IMR-90 (cell line): ENCODE data around the gene CCDC61. TPM values are rescaled to one million over a fixed set of nuclear protein-coding genes. Genes with fewer than 3 reads are reported as not detected.

ENCODE experiments used
- ATAC-seq: fragments of 200-7000 bp; cut with Tn5 transposase; 2 replicates; pipeline ENCODE4 v1.9.1; 2020; ENCODE audit warnings: low read depth, mild to moderate bottlenecking, moderate library complexity
- Bru-seq: library from RNA; stranded (reverse); fragments of 400-500 nt; gene quantifications from one replicate; lab custom pipeline; 2021; lab: Mats Ljungman, UMichigan
- BruChase-seq, 2 experiments: library from RNA; stranded (reverse); fragments of 400-500 nt; gene quantifications; one replicate each; lab custom pipeline; 2021; lab: Mats Ljungman, UMichigan
- BruUV-seq: library from RNA; stranded (reverse); fragments of 400-500 nt; replicated peaks from 2 replicates; lab custom pipeline; 2021; lab: Mats Ljungman, UMichigan
- CTCF ChIA-PET: fragments of 300-600 bp; formaldehyde crosslinking; extraction: SDS; loops from one replicate; lab custom pipeline; 2021; ENCODE audit warnings: antibody characterized with exemption; lab: Yijun Ruan, JAX
- POLR2A ChIA-PET: fragments of 300-600 bp; sonication (Branson Sonifier 250); formaldehyde crosslinking; loops from one replicate; lab custom pipeline; 2022; ENCODE audit warnings: antibody characterized with exemption; ENCODE audit not compliant: unreplicated experiment; lab: Charles Lee
- DNase-seq: peaks from one replicate; pipeline ENCODE4 v3.0.0; 2013
- H2AFZ ChIP-seq: replicated peaks from 2 replicates; pipeline ENCODE3; 2013; ENCODE audit warnings: low read length, mild to moderate bottlenecking; ENCODE audit not compliant: poor library complexity
- H2AK5ac ChIP-seq: 2 replicates; pipeline ENCODE4 v1.6.1; 2013; ENCODE audit warnings: low read depth, low read length, inconsistent platforms
- H2AK9ac ChIP-seq: replicated peaks from 2 replicates; pipeline ENCODE3; 2013; ENCODE audit warnings: mild to moderate bottlenecking, low read depth, low read length, moderate library complexity; ENCODE audit not compliant: poor library complexity
- H2BK120ac ChIP-seq: 2 replicates; pipeline ENCODE4 v1.6.1; 2013; ENCODE audit warnings: low read depth, low read length, inconsistent platforms
- H2BK15ac ChIP-seq: 3 replicates; pipeline ENCODE4 v1.6.1; 2013; ENCODE audit warnings: low read depth, low read length, inconsistent platforms
- H2BK20ac ChIP-seq: 2 replicates; pipeline ENCODE4 v1.6.1; 2013; ENCODE audit warnings: low read depth, mild to moderate bottlenecking, inconsistent platforms, low read length, moderate library complexity
- H2BK5ac ChIP-seq: 2 replicates; pipeline ENCODE4 v1.6.1; 2013; ENCODE audit warnings: mild to moderate bottlenecking, low read depth, low read length, inconsistent platforms; ENCODE audit not compliant: poor library complexity, severe bottlenecking
- H3K14ac ChIP-seq: replicated peaks from 2 replicates; pipeline ENCODE4 v1.6.1; 2013; ENCODE audit warnings: low read depth, low read length, inconsistent platforms
- H3K18ac ChIP-seq: 2 replicates; pipeline ENCODE4 v1.6.1; 2013; ENCODE audit warnings: low read depth, low read length, control low read depth
- H3K23ac ChIP-seq: 2 replicates; pipeline ENCODE4 v1.6.1; 2013; ENCODE audit warnings: low read depth, low read length, inconsistent platforms
- H3K27ac ChIP-seq: 2 replicates; pipeline ENCODE4 v1.5.1; 2013; ENCODE audit warnings: mild to moderate bottlenecking, control low read depth, low read length; ENCODE audit not compliant: insufficient read depth
- H3K27me3 ChIP-seq: 2 replicates; pipeline ENCODE4 v1.6.1; 2013; ENCODE audit warnings: low read length; ENCODE audit not compliant: control insufficient read depth, insufficient read depth
- H3K36me3 ChIP-seq: 2 replicates; pipeline ENCODE4 v1.6.1; 2013; ENCODE audit warnings: low read length, mixed read lengths; ENCODE audit not compliant: control insufficient read depth, insufficient read depth
- H3K4ac ChIP-seq: 2 replicates; pipeline ENCODE4 v1.6.1; 2013; ENCODE audit warnings: low read depth, low read length, inconsistent platforms
- H3K4me1 ChIP-seq: 2 replicates; pipeline ENCODE4 v1.6.1; 2013; ENCODE audit warnings: low read length, mixed read lengths; ENCODE audit not compliant: control insufficient read depth, insufficient read depth
- H3K4me2 ChIP-seq: 2 replicates; pipeline ENCODE4 v1.6.1; 2013; ENCODE audit warnings: low read depth, mild to moderate bottlenecking, control low read depth, low read length, moderate library complexity
- H3K4me3 ChIP-seq: 2 replicates; pipeline ENCODE4 v1.5.1; 2013; ENCODE audit warnings: low read depth, mild to moderate bottlenecking, control low read depth, low read length, moderate library complexity; ENCODE audit not compliant: insufficient read depth
- H3K56ac ChIP-seq: 2 replicates; pipeline ENCODE4 v1.6.1; 2013; ENCODE audit warnings: low read length, inconsistent platforms; ENCODE audit not compliant: insufficient read depth; ENCODE audit errors: extremely low read depth
- H3K79me1 ChIP-seq, 2 experiments: 2 replicates each; pipeline ENCODE4 v1.6.1; 2013; ENCODE audit warnings: low read length in 2 of 2, inconsistent platforms in 1 of 2, low read depth in 1 of 2
- H3K9ac ChIP-seq: 2 replicates; pipeline ENCODE4 v1.6.1; 2013; ENCODE audit warnings: low read depth, low read length, control low read depth
- H3K9me1 ChIP-seq: 2 replicates; pipeline ENCODE4 v1.6.1; 2013; ENCODE audit warnings: low read length, inconsistent platforms; ENCODE audit not compliant: insufficient read depth
- H3K9me3 ChIP-seq: 2 replicates; pipeline ENCODE4 v1.6.1; 2013; ENCODE audit warnings: low read length; ENCODE audit not compliant: control insufficient read depth, insufficient read depth
- H4K20me1 ChIP-seq: 2 replicates; pipeline ENCODE4 v1.6.1; 2013; ENCODE audit warnings: low read length, inconsistent platforms; ENCODE audit not compliant: insufficient read depth
- H4K5ac ChIP-seq: 2 replicates; pipeline ENCODE4 v1.6.1; 2013; ENCODE audit warnings: mild to moderate bottlenecking, low read depth, low read length, control low read depth
- H4K8ac ChIP-seq, 2 experiments: 2 replicates each; pipeline ENCODE4 v1.6.1; 2013; ENCODE audit warnings: low read depth in 2 of 2, low read length in 2 of 2, control low read depth in 1 of 2, inconsistent platforms in 1 of 2
- H4K91ac ChIP-seq: 2 replicates; pipeline ENCODE4 v1.6.1; 2013; ENCODE audit warnings: low read depth, low read length, inconsistent platforms; ENCODE audit not compliant: insufficient read depth
- CHD1 ChIP-seq: IDR thresholded peaks from 2 replicates; pipeline ENCODE4 v1.6.1; 2012; ENCODE audit warnings: low read depth, low read length, improper control_type of control experiment
- FOS ChIP-seq: fragments of 150-350 bp; IDR thresholded peaks from 2 replicates; pipeline ENCODE4 v1.6.1; 2016; ENCODE audit warnings: low read depth, low read length
- MAZ ChIP-seq: IDR thresholded peaks from 2 replicates; pipeline ENCODE4 v1.6.1; 2012; ENCODE audit warnings: low read depth, mild to moderate bottlenecking, low read length, improper control_type of control experiment, moderate library complexity, borderline replicate concordance
- MXI1 ChIP-seq: IDR thresholded peaks from 2 replicates; pipeline ENCODE4 v1.6.1; 2012; ENCODE audit warnings: low read depth, mild to moderate bottlenecking, low read length, moderate library complexity, borderline replicate concordance
- POLR2A ChIP-seq: IDR thresholded peaks from 2 replicates; pipeline ENCODE4 v1.6.1; 2012; ENCODE audit warnings: mild to moderate bottlenecking, low read depth, low read length
- SMC3 ChIP-seq: fragments of 150-350 bp; IDR thresholded peaks from 2 replicates; pipeline ENCODE4 v1.6.1; 2016; ENCODE audit warnings: low read depth, mild to moderate bottlenecking, antibody characterized with exemption, low read length, moderate library complexity
- WGBS, 2 experiments: methylation state at CpG; one replicate each; pipeline versions ENCODE4 v1.1.5 to v1.1.7; 2013; ENCODE audit warnings: missing lambda C conversion rate in 2 of 2; ENCODE audit not compliant: insufficient read length in 1 of 2; ENCODE audit errors: extremely low coverage in 2 of 2; 5-methylcytosine and 5-hydroxymethylcytosine counted together
- dilution Hi-C: fragments of 300-500 bp; cut with HindIII; formaldehyde crosslinking; loops from one replicate; pipeline ENCODE4 v1.14.3; 2018; ENCODE audit warnings: low sequenced_read_pairs; ENCODE audit not compliant: unreplicated experiment
- in situ Hi-C: fragments of 300-500 bp; cut with MboI; formaldehyde crosslinking; loops from 3 replicates; pipeline ENCODE4 v1.14.3; 2019; ENCODE audit warnings: low sequenced_read_pairs, inconsistent platforms, mixed read lengths
- intact Hi-C: fragments of 100-400 bp; cut with micrococcal nuclease; formaldehyde crosslinking; loops from 2 replicates; pipeline ENCODE4 v1.10.0; 2022
- long read RNA-seq: library from polyadenylated mRNA; unstranded; transcript quantifications from one replicate; pipeline ENCODE4 v2.0.0, GENCODE V29; 2021; ENCODE audit not compliant: unreplicated experiment
- polyA plus RNA-seq, 3 experiments: library from polyadenylated mRNA; depleted of rRNA; stranded (reverse); fragments of >200 nt; gene quantifications; 2 replicates each; pipeline ENCODE4 v1.2.3, GENCODE V29; 2012; ENCODE audit warnings: low replicate concordance in 1 of 3
- total RNA-seq: library from RNA; depleted of rRNA; stranded (reverse); fragments of >200 nt; gene quantifications from 2 replicates; pipeline ENCODE4 v1.2.3, GENCODE V29; 2012; rRNA removed
- TF ChIP-seq, protein P1 (sequence below): fragments of 150-350 bp; IDR thresholded peaks from 2 replicates; pipeline ENCODE4 v1.6.1; 2016; ENCODE audit warnings: low read depth, mild to moderate bottlenecking, low read length, moderate library complexity, borderline replicate concordance
- TF ChIP-seq, protein P2 (sequence below): fragments of 150-350 bp; IDR thresholded peaks from 2 replicates; pipeline ENCODE4 v1.6.1; 2017; ENCODE audit warnings: mild to moderate bottlenecking, antibody characterized with exemption, low read length, low read depth

Gene CCDC61, protein sequence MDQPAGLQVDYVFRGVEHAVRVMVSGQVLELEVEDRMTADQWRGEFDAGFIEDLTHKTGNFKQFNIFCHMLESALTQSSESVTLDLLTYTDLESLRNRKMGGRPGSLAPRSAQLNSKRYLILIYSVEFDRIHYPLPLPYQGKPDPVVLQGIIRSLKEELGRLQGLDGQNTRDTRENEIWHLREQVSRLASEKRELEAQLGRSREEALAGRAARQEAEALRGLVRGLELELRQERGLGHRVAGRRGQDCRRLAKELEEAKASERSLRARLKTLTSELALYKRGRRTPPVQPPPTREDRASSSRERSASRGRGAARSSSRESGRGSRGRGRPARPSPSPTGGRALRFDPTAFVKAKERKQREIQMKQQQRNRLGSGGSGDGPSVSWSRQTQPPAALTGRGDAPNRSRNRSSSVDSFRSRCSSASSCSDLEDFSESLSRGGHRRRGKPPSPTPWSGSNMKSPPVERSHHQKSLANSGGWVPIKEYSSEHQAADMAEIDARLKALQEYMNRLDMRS
- total RNA-seq = 3.2 and 3.6 TPM in 2 replicates
- 9.1 and 10.0 TPM in 2 replicates for polyA plus RNA-seq (2012; rRNA removed)
- polyA plus RNA-seq (2012; cell fraction: cytosol; rRNA removed) = 2.6 and 10.5 TPM in 2 replicates
- polyA plus RNA-seq (2012; cell fraction: nucleus; rRNA removed; ENCODE audit: low replicate concordance) = 26.6 and 45.3 TPM in 2 replicates
- percentile 56 among the genes with signal in this experiment for Bru-seq, nascent RNA
- BruChase-seq, experiment 1, labeled RNA remaining after a 6-hour chase = percentile 67 among the genes with signal in this experiment
- BruChase-seq, experiment 2, labeled RNA remaining after a 2-hour chase = percentile 66 among the genes with signal in this experiment
- long read RNA-seq, transcript CCDC61-204 (14 exons, 1,817 nt) = major isoform, 9 of 15 reads
- long read RNA-seq, partial matches to known transcripts = 2 of 15 reads
- long read RNA-seq, other reads (novel, unspliced or antisense) = 4 of 15 reads

DNA sequence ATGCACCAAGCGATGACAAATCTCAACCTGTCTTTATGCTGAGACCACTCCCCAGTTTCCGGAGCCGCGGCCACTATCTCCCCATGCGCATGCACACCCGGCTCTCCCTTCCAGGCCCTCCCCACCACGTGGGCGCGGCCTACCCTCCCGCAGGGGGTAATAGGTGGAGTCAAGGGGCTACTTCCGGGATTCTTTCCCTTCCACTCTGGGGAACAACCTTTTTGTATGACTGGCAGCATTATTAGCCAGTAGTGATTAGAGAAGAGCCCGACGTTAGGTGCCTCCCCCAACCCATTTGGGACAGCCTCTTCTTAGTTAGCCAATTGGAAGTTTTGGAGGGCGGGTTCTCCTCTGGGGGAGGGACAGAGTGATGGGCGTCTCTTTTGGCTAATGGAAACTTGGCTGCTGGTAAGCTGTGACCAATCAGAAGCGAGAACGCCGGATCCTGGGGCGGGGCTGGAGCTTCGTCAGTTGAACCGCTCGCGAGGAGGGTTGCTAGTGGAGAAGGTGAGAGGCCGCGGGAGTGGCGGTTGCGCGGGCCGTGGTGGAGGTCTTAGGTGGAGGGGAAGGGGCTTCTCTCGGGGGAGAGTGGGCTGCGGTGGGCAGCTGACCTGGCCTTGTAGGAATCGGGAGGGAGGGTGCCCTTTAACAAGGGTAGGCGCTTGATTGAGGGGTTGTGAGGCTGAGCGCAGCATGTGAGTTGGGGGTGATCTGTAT is at the start of gene CCDC61:
CCDC61 (plus strand) TSS at position 470 of the 717 bp plus-strand sequence. CDS start 7,552 bp downstream, outside the sequence.
- Histone ChIP-seq H4K91ac (0 out of 2 replicates have a peak within 1 kb of the TSS, but pooled peaks have one; percentile 34), H4K8ac (peak within 1 kb of the TSS; percentile 43 to 86), H3K4me2 (peak within 1 kb of the TSS; percentile 98), H2AK5ac (peak within 1 kb of the TSS; percentile 3; the same call in 1 of the 2 replicates), H3K4ac (peak within 1 kb of the TSS; percentile 58), H3K9ac (peak within 1 kb of the TSS; percentile 88), H2BK15ac (no peak within 1 kb of the TSS), H4K5ac (peak within 1 kb of the TSS; percentile 10), H3K4me1 (peaks cover 2% of the 10 kb centered on the region), H3K27ac (peak within 1 kb of the TSS; percentile 64), H3K14ac (peak within 1 kb of the TSS; percentile 72), H2AFZ (peak within 1 kb of the TSS; percentile 90), H2BK20ac (no peak within 1 kb of the TSS), H3K79me1 (peaks cover 10 to 33% of the 10 kb centered on the region in 2 experiments), H3K27me3 (peaks cover 2% of the 10 kb centered on the region), H2BK120ac (no peak within 1 kb of the TSS), H4K20me1 (peaks cover 5% of the 10 kb centered on the region; the same call in 1 of the 2 replicates), H3K4me3 (peak within 1 kb of the TSS; percentile 83), H3K18ac (no peak within 1 kb of the TSS; the same call in 1 of the 2 replicates), H2BK5ac (peak within 1 kb of the TSS; percentile 42), H3K56ac (peak within 1 kb of the TSS; percentile 73), H3K23ac (peak within 1 kb of the TSS; percentile 46), H2AK9ac (peak within 1 kb of the TSS; percentile 86), H3K36me3 (peaks cover 2% of the 10 kb centered on the region; the same call in 1 of the 2 replicates), H3K9me1 (peaks cover 9% of the 10 kb centered on the region), H3K9me3 (no peaks in the 10 kb centered on the region)
- in situ Hi-C loops = no loop called here
- ATAC-seq (peak; percentile 98), DNase-seq (peak; percentile 99)
- WGBS, 2 experiments = 1% methylated on average over 12 of the region's 34 CpGs; no CpG with 5 or more reads in 1 of the 2 experiments
- TF ChIP-seq SMC3 = no peak
- peak; percentile 87 for TF ChIP-seq POLR2A
- peak; percentile 73; the same call in 1 of the 2 replicates for TF ChIP-seq FOS
- TF ChIP-seq CHD1 = no peak
- TF ChIP-seq, protein P1, sequence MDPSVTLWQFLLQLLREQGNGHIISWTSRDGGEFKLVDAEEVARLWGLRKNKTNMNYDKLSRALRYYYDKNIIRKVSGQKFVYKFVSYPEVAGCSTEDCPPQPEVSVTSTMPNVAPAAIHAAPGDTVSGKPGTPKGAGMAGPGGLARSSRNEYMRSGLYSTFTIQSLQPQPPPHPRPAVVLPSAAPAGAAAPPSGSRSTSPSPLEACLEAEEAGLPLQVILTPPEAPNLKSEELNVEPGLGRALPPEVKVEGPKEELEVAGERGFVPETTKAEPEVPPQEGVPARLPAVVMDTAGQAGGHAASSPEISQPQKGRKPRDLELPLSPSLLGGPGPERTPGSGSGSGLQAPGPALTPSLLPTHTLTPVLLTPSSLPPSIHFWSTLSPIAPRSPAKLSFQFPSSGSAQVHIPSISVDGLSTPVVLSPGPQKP = no peak
- peak; percentile 99 for TF ChIP-seq MXI1
- TF ChIP-seq MAZ = peak; percentile 99
- TF ChIP-seq, protein P2, sequence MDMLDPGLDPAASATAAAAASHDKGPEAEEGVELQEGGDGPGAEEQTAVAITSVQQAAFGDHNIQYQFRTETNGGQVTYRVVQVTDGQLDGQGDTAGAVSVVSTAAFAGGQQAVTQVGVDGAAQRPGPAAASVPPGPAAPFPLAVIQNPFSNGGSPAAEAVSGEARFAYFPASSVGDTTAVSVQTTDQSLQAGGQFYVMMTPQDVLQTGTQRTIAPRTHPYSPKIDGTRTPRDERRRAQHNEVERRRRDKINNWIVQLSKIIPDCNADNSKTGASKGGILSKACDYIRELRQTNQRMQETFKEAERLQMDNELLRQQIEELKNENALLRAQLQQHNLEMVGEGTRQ = peak; percentile 95
- dilution Hi-C loops = no loop called here
- intact Hi-C loops = loop anchor here (5.0 to 10.0 kb wide), 2 partner anchors 70 to 108 kb away; partner anchors contain the start of gene IRF2BP1
- no TSS peak for BruUV-seq
- ChIA-PET CTCF (interaction anchor here (0.6 to 1.6 kb wide), 3 partner anchors 15 to 66 kb away, joined by 3 to 7 read pairs (median 4); no protein-coding TSS in a partner anchor), POLR2A (no interaction called here)
